Gastrocnemius medialis (tissue), 4 donors: ENCODE data around the gene LAMB1. TPM values are rescaled to one million over a fixed set of nuclear protein-coding genes. Genes with fewer than 3 reads are reported as not detected.
A peak's percentile ranks its signal among the peaks of the same experiment; 100 is the strongest.

ENCODE experiments used
- ATAC-seq, 2 donors: fragments of 150-250 bp; one replicate each; pipeline ENCODE4 v1.9.1; 2016
- DNase-seq, 2 donors: peaks; one replicate each; pipeline ENCODE4 v3.0.0-alpha.2; 2019
- H3K27ac ChIP-seq, 4 donors: fragments of 200-600 bp; sonication (generic); 1 replicate in 1 of 4; 2 replicates in 3 of 4; pipeline ENCODE4 v1.5.1; 2016 to 2018; ENCODE audit warnings: mild to moderate bottlenecking in 2 of 4, moderate library complexity in 1 of 4
- H3K27me3 ChIP-seq, 3 donors: fragments of 200-600 bp; sonication (generic) in 2 of 3; 1 replicate in 1 of 3; 2 replicates in 2 of 3; pipeline versions ENCODE4 v1.5.1 to v1.6.0; 2016 to 2019; ENCODE audit warnings: mild to moderate bottlenecking in 1 of 3, moderate library complexity in 1 of 3
- H3K36me3 ChIP-seq, 2 donors: fragments of 200-600 bp; sonication (generic) in 1 of 2; one replicate each; pipeline ENCODE4 v1.5.1; 2017 to 2018
- H3K4me1 ChIP-seq, 2 donors: fragments of 200-600 bp; sonication (generic) in 1 of 2; one replicate each; pipeline ENCODE4 v1.5.1; 2016 to 2017; ENCODE audit warnings: mild to moderate bottlenecking in 2 of 2
- H3K4me3 ChIP-seq, 4 donors: fragments of 200-600 bp; sonication (generic) in 3 of 4; 1 replicate in 1 of 4; 2 replicates in 3 of 4; pipeline ENCODE4 v1.5.1; 2016 to 2019; ENCODE audit warnings: mild to moderate bottlenecking in 2 of 4
- H3K9me3 ChIP-seq, 3 donors: fragments of 200-600 bp; sonication (generic) in 2 of 3; 1 replicate in 1 of 3; 2 replicates in 2 of 3; pipeline ENCODE4 v1.5.1; 2016 to 2019
- POLR2A ChIP-seq, 2 donors: fragments of 450-650 bp; IDR thresholded peaks; one replicate each; pipeline ENCODE4 v1.6.1; 2017; ENCODE audit warnings: antibody characterized with exemption in 2 of 2, mild to moderate bottlenecking in 2 of 2, moderate library complexity in 2 of 2
- in situ Hi-C, 4 donors: fragments of 200-750 bp; cut with MboI; loops; one replicate each; pipeline versions ENCODE4 v1.15.0 to v1.8.0; 2017; ENCODE audit warnings: low sequenced_read_pairs in 4 of 4
- intact Hi-C: fragments of 100-400 bp; cut with DNase I; formaldehyde crosslinking; loops from one replicate; pipeline ENCODE4 v1.15.1; 2023; ENCODE audit warnings: low total_unique reads
- total RNA-seq, 4 donors: library from RNA; depleted of rRNA; stranded (reverse); fragments of >200 nt; gene quantifications; one replicate each; pipeline versions ENCODE4 v1.1.0 to v1.2.3, GENCODE V29; 2016
- TF ChIP-seq, protein P1 (sequence below), 5 experiments: fragments of 450-650 bp in 3 of 5; fragments of 200-600 bp in 2 of 5; sonication (generic) in 2 of 5; IDR thresholded peaks in 4 of 5; conservative IDR thresholded peaks in 1 of 5; 1 replicate in 4 of 5; 2 replicates in 1 of 5; pipeline ENCODE4 v1.5.1; 2016 to 2019; ENCODE audit warnings: antibody characterized with exemption in 5 of 5, mild to moderate bottlenecking in 3 of 5, moderate library complexity in 3 of 5

LAMB1 gene
- total RNA-seq, 4 donors from 2014 or later, result 14.5 to 56.6 (median 29.8) TPM

DNA sequence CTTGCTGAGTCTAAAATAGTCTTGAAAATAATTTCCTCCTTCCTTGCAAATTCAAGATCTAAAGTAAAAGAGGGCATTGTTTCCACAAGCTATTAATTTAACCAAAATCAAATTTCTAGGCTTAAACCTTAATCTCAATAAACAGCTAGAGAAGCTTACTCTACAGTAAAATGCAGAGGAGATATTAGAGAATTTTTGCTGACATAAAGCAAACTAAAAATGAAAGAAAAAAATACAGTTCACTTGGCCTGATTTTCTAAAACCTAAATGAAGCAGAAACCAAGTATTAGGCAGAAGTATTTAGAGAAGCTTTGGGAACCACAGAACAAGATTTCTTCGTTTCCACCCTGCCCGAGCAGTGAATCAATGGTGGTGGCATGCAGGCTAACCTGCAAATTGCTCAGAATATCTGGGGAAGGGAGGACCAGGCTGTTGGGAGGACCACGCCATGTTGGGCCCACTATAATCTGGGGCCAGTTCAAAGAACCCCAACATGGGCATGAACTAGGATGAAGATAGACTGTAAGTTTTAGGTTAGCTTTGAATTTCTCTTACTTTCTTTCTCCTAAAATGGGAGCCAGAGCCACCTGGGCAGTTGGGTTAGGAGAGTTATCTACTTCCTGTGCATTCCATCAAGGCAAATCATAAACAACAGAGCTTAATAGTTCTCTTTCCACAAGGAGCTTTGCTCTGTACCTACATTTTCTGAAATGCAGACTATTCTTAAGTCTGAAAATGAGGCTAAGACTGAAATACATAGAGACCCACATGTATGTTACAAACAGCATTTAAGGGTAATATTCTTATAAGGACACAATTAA, 4.1 kb downstream of the LAMB1 start:
- intact Hi-C loops, result no loop called here
- no peak for TF ChIP-seq POLR2A (IDR thresholded peaks at IDR 0.05)

DNA sequence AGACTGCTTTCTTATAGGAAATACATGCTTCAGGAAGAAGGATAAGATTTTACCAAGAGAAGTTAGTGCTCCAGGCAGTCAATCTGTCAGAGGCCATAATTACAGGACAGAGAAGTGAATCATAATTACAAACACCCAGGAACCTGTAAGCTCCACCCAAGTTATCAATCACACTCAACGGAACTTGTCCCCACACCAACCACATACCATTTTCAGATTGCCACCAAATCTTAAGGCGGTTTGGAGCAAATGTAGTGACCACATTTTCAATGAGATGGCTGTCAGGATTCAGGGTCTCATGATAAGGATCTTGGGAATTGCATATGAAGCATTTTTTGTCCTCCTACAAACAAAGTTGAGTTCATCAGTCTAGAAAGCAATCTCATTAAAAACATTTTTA, 4.8 kb downstream of the LAMB1 start:
- intact Hi-C loops (no loop called here), in situ Hi-C loops (no loop called here)
- Histone ChIP-seq H3K4me3 (no peak overlapping the region), H3K36me3 (no peaks in the 10 kb centered on the region), H3K4me1 (peaks cover 13 to 20% of the 10 kb centered on the region in 2 donors), H3K27ac (peak overlapping the region in 1 of 4 donors; percentile 5), H3K27me3 (peaks cover 19 to 24% (median 19%) of the 10 kb centered on the region in 3 donors), H3K9me3 (no peaks in the 10 kb centered on the region)
- DNase-seq (no peak), ATAC-seq (no peak)
- no peak for TF ChIP-seq POLR2A (IDR thresholded peaks at IDR 0.05)
- TF ChIP-seq, protein P1, sequence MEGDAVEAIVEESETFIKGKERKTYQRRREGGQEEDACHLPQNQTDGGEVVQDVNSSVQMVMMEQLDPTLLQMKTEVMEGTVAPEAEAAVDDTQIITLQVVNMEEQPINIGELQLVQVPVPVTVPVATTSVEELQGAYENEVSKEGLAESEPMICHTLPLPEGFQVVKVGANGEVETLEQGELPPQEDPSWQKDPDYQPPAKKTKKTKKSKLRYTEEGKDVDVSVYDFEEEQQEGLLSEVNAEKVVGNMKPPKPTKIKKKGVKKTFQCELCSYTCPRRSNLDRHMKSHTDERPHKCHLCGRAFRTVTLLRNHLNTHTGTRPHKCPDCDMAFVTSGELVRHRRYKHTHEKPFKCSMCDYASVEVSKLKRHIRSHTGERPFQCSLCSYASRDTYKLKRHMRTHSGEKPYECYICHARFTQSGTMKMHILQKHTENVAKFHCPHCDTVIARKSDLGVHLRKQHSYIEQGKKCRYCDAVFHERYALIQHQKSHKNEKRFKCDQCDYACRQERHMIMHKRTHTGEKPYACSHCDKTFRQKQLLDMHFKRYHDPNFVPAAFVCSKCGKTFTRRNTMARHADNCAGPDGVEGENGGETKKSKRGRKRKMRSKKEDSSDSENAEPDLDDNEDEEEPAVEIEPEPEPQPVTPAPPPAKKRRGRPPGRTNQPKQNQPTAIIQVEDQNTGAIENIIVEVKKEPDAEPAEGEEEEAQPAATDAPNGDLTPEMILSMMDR (IDR thresholded peaks at IDR 0.05 in 4 of 5, conservative IDR thresholded peaks at IDR 0.05 in 1 of 5), result no peak

More for the DNA sequence above, 4.1 kb downstream of the LAMB1 start:
- DNase-seq (no peak), ATAC-seq (no peak)
- Histone ChIP-seq H3K4me3 (no peak overlapping the region), H3K27ac (peak overlapping the region in 3 of 4 donors; percentile 27 to 70 (median 70)), H3K27me3 (peaks cover 22 to 25% (median 24%) of the 10 kb centered on the region in 3 donors), H3K9me3 (no peaks in the 10 kb centered on the region), H3K4me1 (peaks cover 13 to 20% of the 10 kb centered on the region in 2 donors), H3K36me3 (no peaks in the 10 kb centered on the region)
- in situ Hi-C loops, result no loop called here

DNA sequence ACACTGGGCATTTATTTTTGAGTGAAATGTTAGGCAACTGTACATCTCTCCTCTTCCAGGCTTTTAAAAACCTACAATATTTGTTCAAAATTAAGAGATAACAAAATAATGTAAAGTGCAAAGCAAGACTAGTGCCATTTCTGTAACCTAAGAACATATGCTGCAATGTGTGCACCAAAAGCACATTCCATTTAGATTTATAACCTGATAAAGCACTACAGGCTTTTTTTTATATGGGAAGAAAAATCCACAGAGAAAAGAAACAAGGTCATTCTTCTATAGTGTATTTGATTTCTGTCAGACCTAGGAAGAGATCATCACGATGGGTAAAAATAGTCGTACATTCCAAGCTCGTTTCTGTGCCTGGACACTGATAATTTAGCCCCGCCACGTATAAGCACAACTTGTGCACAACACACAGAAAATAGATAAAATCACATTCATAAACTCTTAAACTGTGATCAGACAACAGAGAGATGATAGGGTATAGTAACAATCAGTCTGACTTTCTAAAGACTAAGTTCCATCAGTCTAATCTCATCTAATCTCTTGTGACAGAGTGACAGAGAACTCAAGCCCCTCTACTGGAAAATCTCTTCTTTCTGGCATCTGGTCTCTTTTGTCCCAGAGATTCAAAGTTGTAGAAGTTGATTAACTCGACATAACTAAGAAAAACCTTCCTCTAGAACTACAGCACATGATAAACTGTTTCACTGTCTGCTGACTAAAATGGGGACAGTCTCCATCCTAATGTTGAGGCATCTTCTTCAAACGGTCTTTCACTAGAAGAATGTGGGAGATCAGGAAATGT, 6.7 kb downstream of the LAMB1 start:
- DNase-seq (no peak), ATAC-seq (no peak)
- in situ Hi-C loops (no loop called here), intact Hi-C loops (no loop called here)
- TF ChIP-seq, protein P1 (IDR thresholded peaks at IDR 0.05 in 4 of 5, conservative IDR thresholded peaks at IDR 0.05 in 1 of 5), result no peak
- no peak for TF ChIP-seq POLR2A (IDR thresholded peaks at IDR 0.05)
- Histone ChIP-seq H3K9me3 (no peaks in the 10 kb centered on the region), H3K27ac (peak overlapping the region in 2 of 4 donors; percentile 36 to 43), H3K36me3 (no peaks in the 10 kb centered on the region), H3K4me3 (no peak overlapping the region), H3K27me3 (peaks cover 3 to 6% (median 4%) of the 10 kb centered on the region in 3 donors), H3K4me1 (peaks cover 7 to 13% of the 10 kb centered on the region in 2 donors)

DNA sequence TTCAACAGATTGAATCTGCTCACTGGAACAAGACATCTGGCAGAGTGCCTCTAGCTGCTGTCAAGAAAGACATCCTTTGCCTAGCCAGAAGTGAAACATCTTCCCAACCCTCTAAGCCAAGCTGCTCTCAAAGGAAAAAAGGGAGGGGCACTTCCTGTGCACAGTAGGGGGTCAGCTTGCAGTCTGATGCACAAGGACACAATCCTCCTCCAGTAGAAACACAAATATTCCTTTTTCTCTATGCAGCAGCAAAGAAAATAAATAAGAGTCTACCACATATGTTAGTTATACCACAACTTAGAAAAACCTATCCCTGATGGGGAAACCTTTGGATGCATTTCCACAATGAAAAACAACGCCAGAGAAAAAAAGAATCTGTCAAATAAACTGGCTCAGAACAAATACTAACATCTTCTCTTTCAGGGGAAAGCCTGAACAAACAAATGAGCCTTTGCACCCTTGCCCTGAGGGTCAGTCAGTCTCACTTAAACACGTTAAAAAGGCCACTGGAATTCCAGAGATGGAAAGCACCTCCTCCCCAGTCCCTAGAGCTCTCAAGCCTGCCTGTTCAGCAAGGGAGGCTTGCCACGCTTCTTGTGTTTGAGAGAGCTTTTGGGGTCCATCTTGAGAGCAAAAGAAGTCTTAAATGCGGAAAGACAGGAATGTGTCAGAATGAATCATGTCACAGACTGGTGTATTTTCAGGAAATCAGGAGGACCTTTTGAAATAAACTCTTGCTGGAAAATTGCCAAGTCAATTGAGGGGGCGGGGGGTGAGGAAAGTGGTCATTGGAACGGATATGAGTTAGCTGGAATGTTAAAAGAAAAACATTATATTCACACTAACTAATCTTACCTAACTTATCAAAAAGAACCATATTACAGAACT, 7.5 kb downstream of the LAMB1 start:
- Histone ChIP-seq H3K9me3 (no peaks in the 10 kb centered on the region), H3K27me3 (peaks cover 0 to 2% (median 0%) of the 10 kb centered on the region in 3 donors), H3K36me3 (no peaks in the 10 kb centered on the region), H3K27ac (peak overlapping the region; percentile 39 to 60 (median 43)), H3K4me3 (no peak overlapping the region), H3K4me1 (peaks cover 6 to 13% of the 10 kb centered on the region in 2 donors)
- no peak for TF ChIP-seq POLR2A (IDR thresholded peaks at IDR 0.05)
- TF ChIP-seq, protein P1 (IDR thresholded peaks at IDR 0.05 in 4 of 5, conservative IDR thresholded peaks at IDR 0.05 in 1 of 5), result no peak
- intact Hi-C loops, result no loop called here
- ATAC-seq, result no peak
- no peak for DNase-seq
- in situ Hi-C loops, result no loop called here
